ENCODE measurements around the gene SLMAP. TPM values are rescaled to one million over a fixed set of nuclear protein-coding genes. Genes with fewer than 3 reads are reported as not detected.

The SLMAP gene
- total RNA-seq, 3 donors from 2014 or later (not counting 1 experiment from before 2014, with no cell fraction given) = 79.4 to 98.6 (median 89.0) TPM

GRCh38 chr3:57933602-57934001 lies 177.5 kb downstream of the SLMAP start:
- no peak overlapping the region for H3K4me3 Mint-ChIP-seq
- intact Hi-C loops (cut with micrococcal nuclease) = no loop called here
- H3K27ac Mint-ChIP-seq = no peak overlapping the region
- no peak for DNase-seq
- Histone ChIP-seq H3K27ac (ENCODE audit: low read length) (no peak overlapping the region), H3K36me3 (ENCODE audit: control insufficient read depth, insufficient read depth, low read length) (peaks cover 8% of the 10 kb centered on the region), H3K27me3 (ENCODE audit: control insufficient read depth, insufficient read depth, low read length) (no peaks in the 10 kb centered on the region), H3K4me1 (ENCODE audit: control insufficient read depth, insufficient read depth, low read length) (no peaks in the 10 kb centered on the region), H3K4me3 (ENCODE audit: low read length) (no peak overlapping the region), H3K9me3 (ENCODE audit: control insufficient read depth, insufficient read depth, low read length) (no peaks in the 10 kb centered on the region)
- TF ChIP-seq CTCF (IDR thresholded peaks at IDR 0.05) = no peak
- WGBS (ENCODE audit: insufficient coverage) = 94% methylated on average over 2 of the region's 2 CpGs
- no peaks in the 10 kb centered on the region for H3K27me3 Mint-ChIP-seq (ENCODE audit: low read depth in 2 of 2)
- no peak for ATAC-seq
- H3K9me3 Mint-ChIP-seq = no peaks in the 10 kb centered on the region
- no peaks in the 10 kb centered on the region for H3K4me1 Mint-ChIP-seq
- H3K36me3 Mint-ChIP-seq = no peaks in the 10 kb centered on the region

DNA sequence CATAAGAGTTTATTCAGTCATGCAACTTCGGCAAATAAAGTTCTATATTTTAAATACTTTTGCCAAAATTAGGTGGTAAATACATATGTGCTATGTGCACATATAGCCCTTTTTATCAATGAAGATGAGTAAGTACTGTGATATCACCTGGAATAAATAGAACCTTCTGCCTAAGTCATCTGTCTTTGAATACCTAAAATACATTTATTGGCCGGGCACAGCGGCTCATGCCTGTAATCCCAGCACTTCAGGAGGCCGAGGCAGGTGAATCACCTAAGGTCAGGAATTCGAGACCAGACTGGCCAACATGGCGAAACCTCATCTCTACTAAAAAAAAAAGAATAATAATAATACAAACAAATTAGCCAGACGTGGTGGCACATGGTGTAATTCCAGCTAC lies 178.3 kb downstream of the SLMAP start:
- H3K4me1 Mint-ChIP-seq = no peaks in the 10 kb centered on the region
- no peaks in the 10 kb centered on the region for H3K9me3 ChIP-seq (ENCODE audit: control insufficient read depth, insufficient read depth, low read length)
- no peak overlapping the region for H3K4me3 Mint-ChIP-seq
- no peak for TF ChIP-seq CTCF (IDR thresholded peaks at IDR 0.05)
- no peak overlapping the region for H3K4me3 ChIP-seq (ENCODE audit: low read length)
- H3K27ac Mint-ChIP-seq = no peak overlapping the region
- no peaks in the 10 kb centered on the region for H3K27me3 Mint-ChIP-seq (ENCODE audit: low read depth in 2 of 2)
- H3K9me3 Mint-ChIP-seq = no peaks in the 10 kb centered on the region
- no peak overlapping the region for H3K27ac ChIP-seq (ENCODE audit: low read length)
- H3K36me3 ChIP-seq (ENCODE audit: control insufficient read depth, insufficient read depth, low read length) = peaks cover 8% of the 10 kb centered on the region
- 100% methylated on average over 5 of the region's 7 CpGs for WGBS (ENCODE audit: insufficient coverage)
- H3K27me3 ChIP-seq (ENCODE audit: control insufficient read depth, insufficient read depth, low read length) = no peaks in the 10 kb centered on the region
- no peaks in the 10 kb centered on the region for H3K36me3 Mint-ChIP-seq
- H3K4me1 ChIP-seq (ENCODE audit: control insufficient read depth, insufficient read depth, low read length) = no peaks in the 10 kb centered on the region
- intact Hi-C loops (cut with micrococcal nuclease) = no loop called here
- DNase-seq (no peak), ATAC-seq (no peak)

DNA sequence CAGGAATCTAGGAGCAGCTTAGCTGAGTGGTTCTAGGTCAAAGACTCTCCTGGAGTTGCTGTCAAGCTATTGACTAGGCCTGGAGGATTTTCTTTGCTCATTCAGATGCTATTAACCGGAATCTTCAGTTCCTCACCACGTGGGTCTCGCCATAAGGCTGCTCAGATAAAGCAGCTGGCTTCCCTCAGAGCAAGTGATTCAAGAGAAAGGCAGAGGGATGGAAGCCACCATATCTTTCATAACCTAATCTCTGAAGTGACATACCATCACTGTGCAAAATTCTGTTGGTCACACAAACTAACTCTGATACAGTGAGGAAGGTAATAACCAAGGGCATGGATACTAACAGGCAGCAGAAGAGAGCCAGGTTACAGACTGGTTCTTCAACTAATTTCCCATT lies 179.4 kb downstream of the SLMAP start:
- no peaks in the 10 kb centered on the region for H3K27me3 ChIP-seq (ENCODE audit: control insufficient read depth, insufficient read depth, low read length)
- no peaks in the 10 kb centered on the region for H3K36me3 Mint-ChIP-seq
- WGBS (ENCODE audit: insufficient coverage) = 86% methylated on average over 3 of the region's 3 CpGs
- no peak for DNase-seq
- ATAC-seq = no peak
- no peaks in the 10 kb centered on the region for H3K9me3 ChIP-seq (ENCODE audit: control insufficient read depth, insufficient read depth, low read length)
- H3K27ac Mint-ChIP-seq = no peak overlapping the region
- intact Hi-C loops (cut with micrococcal nuclease) = no loop called here
- H3K4me3 Mint-ChIP-seq = no peak overlapping the region
- no peak overlapping the region for H3K4me3 ChIP-seq (ENCODE audit: low read length)
- H3K4me1 ChIP-seq (ENCODE audit: control insufficient read depth, insufficient read depth, low read length) = no peaks in the 10 kb centered on the region
- no peak for TF ChIP-seq CTCF (IDR thresholded peaks at IDR 0.05)
- H3K4me1 Mint-ChIP-seq = no peaks in the 10 kb centered on the region
- H3K27me3 Mint-ChIP-seq (ENCODE audit: low read depth in 2 of 2) = no peaks in the 10 kb centered on the region
- peaks cover 6% of the 10 kb centered on the region for H3K36me3 ChIP-seq (ENCODE audit: control insufficient read depth, insufficient read depth, low read length)
- H3K27ac ChIP-seq (ENCODE audit: low read length) = no peak overlapping the region
- H3K9me3 Mint-ChIP-seq = no peaks in the 10 kb centered on the region

DNA sequence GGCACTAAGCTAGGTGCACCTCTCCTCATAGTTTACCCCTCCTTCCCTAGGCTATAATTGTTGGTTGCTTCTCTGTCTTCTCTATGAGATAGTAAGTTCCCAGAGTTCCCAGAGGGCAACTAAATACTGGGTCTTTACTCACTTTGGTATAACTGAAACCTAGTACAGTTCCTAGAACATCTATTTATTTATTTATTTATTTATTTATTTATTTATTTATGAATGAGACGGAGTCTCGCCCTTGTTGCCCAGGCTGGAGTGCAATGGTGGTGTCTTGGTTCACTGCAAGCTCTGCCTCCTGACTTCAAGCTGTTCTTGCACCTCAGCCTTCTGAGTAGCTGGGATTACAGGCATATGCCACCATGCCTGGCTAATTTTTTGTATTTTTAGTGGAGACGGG lies 181.0 kb downstream of the SLMAP start:
- no peaks in the 10 kb centered on the region for H3K4me1 ChIP-seq (ENCODE audit: control insufficient read depth, insufficient read depth, low read length)
- H3K27ac ChIP-seq (ENCODE audit: low read length) = no peak overlapping the region
- H3K4me1 Mint-ChIP-seq = no peaks in the 10 kb centered on the region
- H3K9me3 Mint-ChIP-seq = no peaks in the 10 kb centered on the region
- H3K4me3 Mint-ChIP-seq = no peak overlapping the region
- no peak overlapping the region for H3K27ac Mint-ChIP-seq
- no peak for TF ChIP-seq CTCF (IDR thresholded peaks at IDR 0.05)
- ATAC-seq (no peak), DNase-seq (no peak)
- H3K9me3 ChIP-seq (ENCODE audit: control insufficient read depth, insufficient read depth, low read length) = no peaks in the 10 kb centered on the region
- no peaks in the 10 kb centered on the region for H3K27me3 ChIP-seq (ENCODE audit: control insufficient read depth, insufficient read depth, low read length)
- H3K4me3 ChIP-seq (ENCODE audit: low read length) = no peak overlapping the region
- no peaks in the 10 kb centered on the region for H3K36me3 Mint-ChIP-seq
- H3K27me3 Mint-ChIP-seq (ENCODE audit: low read depth in 2 of 2) = no peaks in the 10 kb centered on the region
- intact Hi-C loops (cut with micrococcal nuclease) = no loop called here
- WGBS (ENCODE audit: insufficient coverage) = 97% methylated on average over 3 of the region's 3 CpGs
- peaks cover 4% of the 10 kb centered on the region for H3K36me3 ChIP-seq (ENCODE audit: control insufficient read depth, insufficient read depth, low read length)
